ENCODE measurements around the gene CARD11.

CARD11 gene

GRCh38 chr7:2938514-2939192 lies 105.0 kb downstream of the CARD11 start:
- no peak for DNase-seq

- DNase-seq: no peak
Observed at GRCh38 chr7:2937701-2938513, 105.8 kb downstream of the CARD11 start.

DNA sequence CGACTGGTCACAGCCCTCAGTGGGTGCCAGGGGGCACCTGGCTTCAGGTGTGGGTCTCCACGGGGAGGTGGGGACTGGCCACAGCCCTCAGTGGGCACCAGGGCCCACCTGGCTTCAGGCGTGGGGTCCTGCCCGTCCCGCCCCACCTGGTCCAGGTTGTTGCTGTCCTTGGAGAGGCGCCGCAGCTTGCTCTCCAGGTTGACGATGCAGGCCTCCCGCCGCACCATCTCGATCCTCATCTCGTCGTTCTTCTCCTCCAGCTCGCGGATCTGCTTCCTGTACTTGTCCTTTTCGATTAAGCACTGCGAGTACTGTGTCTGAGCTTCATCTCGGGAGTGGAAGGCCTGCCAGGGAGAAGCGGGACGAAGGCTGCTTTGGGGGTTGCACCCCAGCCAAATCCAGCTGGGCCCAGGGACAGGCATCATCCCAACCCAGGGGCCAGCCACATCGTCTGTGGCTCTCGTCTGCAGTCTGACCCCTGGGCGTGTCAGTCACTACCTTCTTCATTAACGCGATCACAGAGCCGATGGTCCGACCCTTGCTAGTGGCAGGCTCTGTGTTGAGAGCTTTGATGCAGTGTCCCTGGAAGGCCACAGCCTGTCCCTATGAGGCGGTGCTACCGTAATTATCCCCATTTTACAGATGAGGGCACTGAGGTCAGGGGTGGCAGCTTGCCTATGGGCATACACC lies 106.6 kb downstream of the CARD11 start:
- DNase-seq: no peak

GRCh38 chr7:2936301-2936700 lies 107.4 kb downstream of the CARD11 start:
- DNase-seq: no peak

GRCh38 chr7:2934984-2935740 lies 108.5 kb downstream of the CARD11 start:
- no peak for DNase-seq

- DNase-seq: no peak
Observed at GRCh38 chr7:2934211-2934731, 109.4 kb downstream of the CARD11 start.

DNA sequence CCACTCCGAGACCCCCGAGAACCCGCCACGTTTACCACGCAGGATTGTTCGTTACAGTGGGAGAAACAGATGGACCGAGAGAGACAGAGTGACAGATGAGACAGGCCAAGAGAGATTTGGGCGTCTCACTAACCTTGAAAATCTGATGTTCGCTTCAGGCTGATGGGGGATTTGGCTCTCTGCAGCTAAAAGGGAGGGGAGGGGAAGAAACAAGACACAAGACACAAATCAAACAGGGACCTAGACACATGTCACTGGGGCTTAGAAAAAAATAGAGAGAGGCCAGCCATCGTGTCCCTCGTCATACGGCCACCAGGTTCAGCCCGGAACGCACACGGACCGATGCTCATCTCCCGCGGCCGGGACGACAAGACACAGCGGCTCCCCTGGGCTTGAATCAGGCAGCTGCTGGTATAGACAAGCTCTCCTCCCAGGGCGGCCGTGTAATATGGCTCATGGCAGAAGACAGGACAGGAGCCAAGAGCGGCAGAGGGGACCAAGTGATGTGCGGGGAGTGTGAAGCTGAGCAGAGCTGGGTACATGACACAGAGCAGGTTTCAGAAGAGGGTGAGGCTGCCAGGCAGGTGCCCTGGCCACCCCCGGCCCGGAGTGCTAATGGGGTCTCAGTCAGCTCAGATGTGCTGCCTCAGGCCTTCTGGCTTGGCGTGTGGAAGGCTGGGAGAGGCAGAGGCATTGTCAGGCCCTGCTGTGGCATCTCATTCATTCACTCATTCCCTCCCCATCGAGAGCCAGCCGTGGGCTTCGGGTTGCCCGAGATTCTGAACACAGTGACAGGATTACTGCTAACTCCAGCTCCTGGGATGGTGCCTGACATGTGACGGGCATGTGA lies 111.0 kb downstream of the CARD11 start:
- no peak for DNase-seq

DNA sequence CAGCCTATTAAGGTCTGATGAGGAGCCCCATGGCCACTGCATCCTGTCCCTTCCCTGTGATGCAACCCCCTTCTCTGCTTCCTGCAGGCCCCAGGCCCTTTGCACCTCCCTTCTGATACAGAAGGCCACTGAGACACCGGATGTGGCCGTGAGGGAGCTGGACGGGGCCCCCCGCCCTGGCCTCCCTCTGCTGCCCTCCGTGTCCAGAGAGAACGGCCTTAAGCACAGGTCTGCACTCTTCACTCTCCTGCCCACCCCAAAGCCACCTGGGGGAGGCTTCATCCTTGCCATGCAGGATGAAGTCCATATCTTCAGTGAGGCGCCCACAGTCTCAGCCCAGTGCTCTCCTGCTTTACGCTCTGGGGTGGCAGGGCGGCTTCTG lies 112.6 kb downstream of the CARD11 start:
- no peak for DNase-seq

DNA sequence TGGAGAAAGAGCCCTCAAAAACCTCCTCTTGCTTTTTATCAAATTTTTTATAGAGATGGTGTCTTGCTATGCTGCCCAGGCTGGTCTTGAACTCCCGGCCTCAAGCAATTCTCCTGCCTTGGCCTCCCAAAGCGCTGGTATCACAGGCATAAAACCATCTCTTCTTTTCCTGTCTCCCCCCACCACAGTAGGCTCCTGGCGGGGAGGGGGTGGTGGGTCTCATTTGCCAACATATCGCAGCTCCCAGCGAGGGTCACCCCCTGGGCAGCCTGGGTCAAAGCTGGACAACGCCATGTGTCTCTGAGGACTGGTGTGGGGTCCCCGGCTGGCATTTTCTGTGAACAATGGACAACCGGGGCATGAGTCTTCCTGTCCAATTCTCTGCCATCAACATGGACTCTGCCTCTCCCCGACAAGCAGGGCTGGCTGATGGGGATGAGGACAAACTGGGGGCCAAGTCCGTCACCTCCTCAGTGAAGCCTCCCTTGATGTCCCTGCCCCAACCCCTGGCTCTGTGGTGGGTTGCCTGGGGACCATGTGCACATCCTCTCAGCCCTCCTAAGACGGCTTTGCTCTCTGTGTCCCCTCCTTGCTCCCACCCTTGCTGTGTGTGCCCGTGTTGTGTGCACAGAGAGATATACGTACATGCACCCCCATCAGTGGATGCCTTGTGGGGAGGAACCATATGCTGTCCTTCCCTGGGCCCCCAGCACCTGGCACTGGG lies 113.2 kb downstream of the CARD11 start:
- no peak for DNase-seq

- DNase-seq: no peak
Observed at GRCh38 chr7:2929321-2930201, 114.1 kb downstream of the CARD11 start.

- DNase-seq: no peak
Observed at GRCh38 chr7:2928613-2929311, 114.9 kb downstream of the CARD11 start.

GRCh38 chr7:2928256-2928612 lies 115.4 kb downstream of the CARD11 start:
- no peak for DNase-seq

GRCh38 chr7:2927592-2927991 lies 116.1 kb downstream of the CARD11 start:
- DNase-seq: no peak

DNA sequence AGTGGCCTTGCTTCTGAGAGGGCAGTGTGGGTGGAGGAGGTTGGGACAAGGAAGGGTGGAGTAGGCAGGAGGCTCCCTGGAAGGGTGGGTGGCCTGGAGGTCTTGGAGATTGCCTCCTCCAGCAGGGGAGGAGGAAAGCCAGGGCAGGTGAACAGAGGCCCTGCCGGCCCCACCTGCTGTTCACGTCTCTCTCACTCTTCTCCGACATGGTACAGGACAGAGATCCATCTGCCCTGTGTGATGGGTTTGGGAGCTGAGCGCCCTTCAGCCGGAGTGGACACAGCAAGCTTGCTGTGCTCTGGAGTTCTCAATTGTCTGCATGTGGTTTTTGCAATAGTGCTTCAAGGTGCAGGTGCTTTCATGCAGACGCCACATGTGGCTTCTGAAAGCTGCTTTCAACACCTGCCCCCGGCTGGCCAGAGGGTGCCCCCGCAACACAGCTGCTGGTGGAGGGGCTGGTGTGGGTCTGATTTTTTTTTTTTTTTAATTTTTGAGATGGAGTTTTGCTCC lies 116.7 kb downstream of the CARD11 start:
- no peak for DNase-seq

DNA sequence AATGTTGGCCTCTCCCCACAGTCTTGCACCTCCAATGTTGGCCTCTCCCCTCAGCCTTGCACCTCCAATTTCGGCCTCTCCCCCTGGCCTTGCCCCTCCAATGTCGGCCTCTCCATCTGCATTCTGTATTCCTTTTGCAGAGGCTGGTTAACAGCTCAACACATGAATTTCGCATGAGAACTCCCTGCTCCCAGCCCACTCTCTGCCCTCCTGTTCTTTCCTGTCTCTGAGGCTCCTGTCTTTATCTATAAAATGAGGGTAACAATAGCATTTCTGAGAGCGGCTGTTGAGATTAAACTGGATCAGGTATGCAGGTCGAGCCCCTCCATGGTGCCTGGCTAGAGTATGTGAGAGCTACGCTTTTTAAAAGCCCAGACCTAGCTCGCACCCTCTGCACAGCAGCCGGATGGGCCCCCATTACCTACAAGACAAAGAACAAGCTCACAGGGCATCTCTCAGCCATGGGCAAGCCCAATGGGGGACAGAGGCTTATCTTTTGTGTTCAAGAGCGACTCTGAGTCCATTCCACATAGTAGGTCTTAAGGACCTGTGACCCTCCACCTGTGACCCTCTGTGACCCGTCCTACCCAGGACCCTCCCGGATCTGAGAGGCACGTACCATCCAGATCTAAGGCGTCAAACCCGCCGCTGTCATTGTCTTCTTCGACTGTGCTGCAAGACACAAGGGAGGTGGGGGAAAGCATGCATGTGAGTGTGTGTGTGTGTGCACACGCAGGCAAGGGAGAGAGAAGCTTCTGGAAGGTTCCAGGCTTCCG lies 117.4 kb downstream of the CARD11 start:
- DNase-seq: no peak

DNA sequence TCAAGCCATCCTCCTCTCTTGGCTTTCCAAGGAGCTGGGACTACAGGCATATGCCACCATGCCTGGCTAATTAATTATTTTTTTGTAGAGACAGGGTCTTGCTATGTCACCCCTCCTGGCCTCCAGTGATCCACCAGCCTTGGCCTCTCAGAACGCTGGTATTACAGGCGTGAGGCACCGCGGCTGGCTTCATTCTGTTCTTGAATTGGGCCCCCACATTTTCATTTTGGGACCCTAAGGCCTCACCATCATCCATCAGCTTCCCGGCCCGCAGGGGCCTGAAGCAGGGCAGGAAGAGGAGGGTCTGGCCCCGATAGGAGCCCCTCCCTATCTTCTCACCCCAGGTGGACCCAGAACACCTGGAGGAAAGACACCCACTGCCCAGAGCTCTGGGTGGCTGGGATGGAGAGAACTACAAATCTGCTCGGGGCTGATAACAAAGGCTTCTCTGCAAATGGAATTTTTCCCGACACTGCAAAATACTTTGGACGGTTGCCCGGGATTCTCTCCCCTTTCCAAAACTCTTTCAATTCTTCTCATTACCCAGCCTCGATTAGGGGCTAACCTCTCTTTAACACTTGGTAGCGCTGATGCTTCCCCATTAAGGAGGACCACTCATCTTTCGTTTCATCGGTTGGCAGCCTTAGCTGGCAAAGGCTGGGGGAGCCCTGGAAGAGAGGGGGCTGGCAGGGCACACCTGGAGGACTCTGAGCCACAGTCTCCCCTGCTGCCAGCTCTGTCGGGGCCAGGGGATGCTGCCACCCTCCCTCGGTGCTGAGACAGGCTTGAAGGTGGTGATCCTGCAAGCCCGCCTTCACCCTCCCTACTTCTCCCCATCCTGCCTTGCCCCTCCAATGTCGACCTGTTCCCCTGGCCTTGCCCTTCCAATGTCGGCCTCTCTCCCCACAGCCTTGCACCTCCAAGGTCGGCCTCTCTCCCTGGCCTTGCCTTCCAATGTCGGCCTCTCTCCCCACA lies 118.5 kb downstream of the CARD11 start:
- no peak for DNase-seq

DNA sequence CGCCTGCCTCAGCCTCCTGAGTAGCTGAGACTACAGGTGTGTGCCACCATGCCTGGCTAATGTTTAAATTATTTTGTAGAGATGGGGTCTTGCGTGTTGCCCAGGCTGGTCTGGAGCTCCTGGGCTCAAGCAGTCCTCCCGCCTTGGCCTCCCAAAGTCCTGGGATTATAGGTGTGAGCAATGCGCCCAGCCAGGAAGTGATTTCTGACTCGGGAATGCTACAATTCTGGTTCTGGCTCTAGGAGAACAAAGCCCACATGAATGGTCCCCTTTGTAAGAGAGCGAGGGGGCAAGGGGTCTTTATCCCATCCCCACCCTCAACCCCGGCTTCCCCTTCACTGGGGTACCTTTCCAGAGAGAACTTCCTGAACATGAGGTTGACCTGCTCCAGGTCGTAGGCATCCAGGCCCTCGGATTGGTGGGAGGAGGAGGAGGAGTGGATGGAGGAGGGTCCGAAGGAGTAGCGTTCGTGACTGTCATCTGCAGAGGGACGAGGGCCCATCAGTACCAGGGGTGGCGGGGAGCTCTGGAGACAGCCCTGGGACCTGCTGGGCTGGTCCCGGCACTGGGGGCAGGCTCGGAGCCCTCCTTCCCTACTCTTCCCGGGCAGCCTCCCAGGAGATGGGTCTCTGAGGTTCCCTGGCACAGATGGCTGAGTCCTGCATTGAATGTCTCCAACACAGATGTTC lies 119.6 kb downstream of the CARD11 start:
- DNase-seq: no peak
